Ramos (cell line): ENCODE data around the gene ACOX2.
"Not testable (repeated sequence)": the region's sequence is repeated elsewhere in the genome, so short reads cannot be mapped to it uniquely, and the experiment has no call there.

Experiments used
- in situ Hi-C: fragments of 300-500 bp; cut with MboI; formaldehyde crosslinking; loops from one replicate; pipeline ENCODE4 v1.14.3; 2022; ENCODE audit warnings: low sequenced_read_pairs; ENCODE audit not compliant: unreplicated experiment

Gene ACOX2

DNA sequence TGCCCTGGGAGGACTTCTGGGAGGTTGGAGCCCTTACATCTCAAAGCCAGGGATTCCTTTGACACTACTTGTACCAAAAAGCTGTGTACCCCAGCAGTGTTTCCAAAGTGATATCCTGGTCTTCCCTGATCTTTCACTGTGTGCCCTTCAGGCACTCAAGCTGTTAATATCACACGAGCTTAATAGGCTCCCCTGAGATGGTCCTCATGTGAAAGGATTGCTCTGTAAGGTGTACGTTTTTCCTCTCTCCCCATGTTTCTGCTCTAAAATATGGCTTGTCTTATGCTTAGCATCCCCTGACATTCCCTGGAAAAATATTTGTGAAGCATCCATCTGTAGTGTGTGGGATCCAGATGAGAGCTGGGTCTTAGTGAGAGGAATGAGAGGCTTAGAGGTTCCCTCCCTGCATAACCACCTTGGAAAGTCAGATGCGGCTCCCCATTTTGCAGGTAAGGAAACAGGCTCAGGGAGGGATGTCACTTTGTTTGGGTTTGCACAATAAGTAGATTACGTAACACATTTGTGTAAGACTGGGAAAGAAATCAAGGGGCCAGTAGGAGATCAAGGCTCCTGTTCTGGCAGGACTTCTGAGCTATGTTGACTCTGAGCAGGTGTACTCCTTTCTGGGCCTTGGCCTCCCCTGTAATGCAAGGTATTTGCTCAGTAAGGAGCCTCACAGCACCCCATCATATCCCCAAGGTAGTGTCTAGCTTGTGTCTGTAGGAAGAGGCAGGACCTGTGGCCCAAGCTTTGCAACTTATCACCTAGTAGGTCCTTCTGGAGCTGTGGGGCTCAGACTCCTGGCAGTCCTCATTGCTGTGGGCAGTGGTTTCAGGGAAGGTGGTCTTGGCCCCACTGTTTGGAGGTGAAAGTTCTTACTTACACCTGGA is 667 bp upstream of the ACOX2 start:
- in situ Hi-C loops, result no loop called here

GRCh38 chr3:58535531-58536500 is 1.2 kb downstream of the ACOX2 start:
- in situ Hi-C loops, result no loop called here

- in situ Hi-C loops, result loop anchor here (5.0 kb wide), 2 partner anchors 228 to 353 kb away; partner anchors contain the start of genes HTD2 and RPP14
These were observed 2.1 kb downstream of the ACOX2 start for GRCh38 chr3:58534592-58535494.

- in situ Hi-C loops, result loop anchor here (5.0 kb wide), 2 partner anchors 226 to 351 kb away; partner anchors contain the start of genes HTD2 and RPP14
These were observed 4.2 kb downstream of the ACOX2 start for GRCh38 chr3:58532794-58533220.

GRCh38 chr3:58531956-58532355 is 5.0 kb downstream of the ACOX2 start:
- in situ Hi-C loops, result loop anchor here (5.0 kb wide), 2 partner anchors 225 to 350 kb away; partner anchors contain the start of genes HTD2 and RPP14

DNA sequence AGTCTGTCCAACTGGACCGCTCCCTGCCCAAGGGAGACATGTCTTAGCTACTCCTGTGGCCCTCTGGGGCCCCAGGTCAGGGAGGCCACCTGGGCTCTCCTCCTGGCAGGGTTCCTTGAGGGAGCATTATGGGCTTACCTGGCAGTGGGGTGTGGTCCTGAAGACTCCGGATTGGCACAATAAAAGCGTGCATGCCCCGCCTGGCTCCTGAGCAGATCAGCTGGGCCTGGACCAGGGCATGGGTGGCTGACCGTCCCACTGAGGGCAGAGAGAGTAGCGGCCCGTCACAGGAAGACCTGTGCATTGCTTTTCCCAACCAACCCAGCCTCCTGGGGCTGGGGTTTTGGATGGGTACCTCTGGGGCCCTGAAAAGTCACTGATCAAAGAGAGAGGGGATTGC is 5.4 kb downstream of the ACOX2 start:
- in situ Hi-C loops, result loop anchor here (5.0 kb wide), 2 partner anchors 224 to 349 kb away; partner anchors contain the start of genes HTD2 and RPP14

GRCh38 chr3:58530354-58530865 is 6.6 kb downstream of the ACOX2 start:
- in situ Hi-C loops, result loop anchor here (5.0 kb wide), 2 partner anchors 223 to 348 kb away; partner anchors contain the start of genes HTD2 and RPP14

GRCh38 chr3:58529516-58530353 is 7.3 kb downstream of the ACOX2 start:
- in situ Hi-C loops, result loop anchor here (5.0 kb wide), 2 partner anchors 222 to 347 kb away; partner anchors contain the start of genes HTD2 and RPP14

GRCh38 chr3:58528629-58529028 is 8.4 kb downstream of the ACOX2 start:
- in situ Hi-C loops, result no loop called here

DNA sequence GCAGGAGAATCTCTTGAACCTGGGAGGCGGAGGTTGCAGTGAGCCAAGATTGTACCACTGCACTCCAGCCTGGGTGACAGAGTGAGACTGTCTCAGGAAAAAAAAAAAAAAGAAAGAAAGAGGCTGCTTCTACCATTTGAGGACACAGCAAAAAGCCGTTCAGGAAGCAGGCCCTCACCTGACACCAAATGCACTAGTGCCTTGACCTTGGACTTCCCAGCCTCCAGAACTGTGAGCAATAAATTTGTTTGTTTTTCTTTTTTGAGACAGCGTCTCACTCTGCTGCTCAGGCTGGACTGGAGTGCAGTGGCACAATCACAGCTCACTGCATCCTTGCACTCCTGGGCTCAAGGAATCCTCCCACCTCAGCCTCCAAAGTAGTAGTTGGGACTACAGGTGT is 9.6 kb downstream of the ACOX2 start:
- in situ Hi-C loops, result not testable (repeated sequence)

DNA sequence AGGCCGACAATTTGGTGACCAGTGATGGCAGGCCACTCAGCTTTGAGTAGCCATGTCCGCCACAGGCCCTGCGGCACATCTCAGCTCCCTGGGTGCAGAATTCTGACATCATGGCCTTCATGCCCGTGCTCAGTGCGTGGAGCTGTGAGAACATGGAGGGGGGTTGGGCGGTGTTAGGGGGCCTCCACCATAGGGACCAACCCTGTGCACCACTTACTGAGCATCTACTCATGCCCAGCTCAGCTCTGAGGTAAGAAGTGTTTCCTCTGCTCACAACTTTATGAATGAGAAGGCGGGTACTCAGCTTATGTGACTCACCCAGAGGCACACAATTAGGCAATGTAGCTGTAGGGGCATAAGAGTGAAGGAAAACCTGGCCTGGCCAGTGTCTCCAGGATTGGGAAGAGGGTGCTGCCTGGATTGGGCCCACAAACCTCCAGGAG is 10.5 kb downstream of the ACOX2 start:
- in situ Hi-C loops, result no loop called here

DNA sequence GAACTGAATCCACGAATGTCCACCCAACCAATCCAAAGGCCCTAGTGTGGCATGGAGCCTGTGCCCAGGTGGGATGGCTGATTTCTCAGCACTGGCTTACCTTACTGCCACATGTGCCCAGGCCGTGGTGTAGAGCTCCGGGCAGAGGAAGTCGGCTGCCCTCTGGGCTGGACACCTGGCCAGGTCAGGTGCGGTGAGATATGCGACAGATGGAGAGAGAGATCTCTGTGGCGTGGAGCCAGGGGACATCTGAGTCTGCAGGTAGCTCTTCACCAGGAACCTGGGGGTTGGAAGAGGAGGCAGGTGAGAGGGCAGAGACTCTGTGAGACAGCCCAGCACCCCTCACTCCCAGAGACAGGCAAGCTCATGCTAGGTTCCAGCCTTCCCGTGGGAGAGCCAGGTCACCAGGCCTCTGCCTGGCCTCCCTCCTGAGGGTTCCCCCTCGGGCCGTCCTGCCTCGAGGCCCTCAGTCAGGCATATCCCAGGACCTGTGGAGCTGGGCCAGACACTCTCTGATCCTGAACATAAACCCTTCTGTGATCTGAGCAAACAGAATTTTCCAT is 12.6 kb downstream of the ACOX2 start:
- in situ Hi-C loops, result no loop called here

DNA sequence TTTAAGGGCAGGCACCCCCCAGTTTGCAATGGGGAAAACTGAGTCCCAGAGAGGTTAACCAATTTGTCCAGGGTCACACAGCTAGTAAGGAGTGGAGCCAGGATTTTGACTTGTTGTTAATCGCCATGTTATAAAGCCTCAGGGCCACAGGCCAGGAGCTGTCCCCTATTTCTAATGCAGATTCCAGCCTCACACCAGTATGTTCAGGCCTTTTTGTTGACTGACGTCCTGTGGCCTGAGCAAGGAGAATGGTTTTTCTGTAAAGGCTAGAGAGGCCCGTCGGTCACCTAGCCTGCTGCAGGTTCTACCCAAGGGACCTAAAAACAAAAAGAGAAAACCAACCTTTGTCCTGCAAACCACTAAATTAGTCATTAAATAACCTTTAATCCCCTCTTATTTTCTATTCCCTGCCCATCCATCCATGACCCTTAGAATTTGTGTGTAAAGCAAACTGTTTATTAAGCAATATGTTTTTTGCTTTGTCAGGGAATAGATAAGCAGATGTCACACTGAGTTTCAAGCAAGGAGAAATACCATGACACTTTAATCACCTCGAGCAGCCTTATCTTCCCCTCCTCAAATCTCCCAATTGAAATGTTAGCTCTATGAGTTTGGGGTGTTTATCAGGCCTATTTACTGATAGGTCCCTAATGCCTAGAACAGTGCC is 14.1 kb downstream of the ACOX2 start:
- in situ Hi-C loops, result no loop called here

GRCh38 chr3:58521917-58522631 is 14.9 kb downstream of the ACOX2 start:
- in situ Hi-C loops, result no loop called here

DNA sequence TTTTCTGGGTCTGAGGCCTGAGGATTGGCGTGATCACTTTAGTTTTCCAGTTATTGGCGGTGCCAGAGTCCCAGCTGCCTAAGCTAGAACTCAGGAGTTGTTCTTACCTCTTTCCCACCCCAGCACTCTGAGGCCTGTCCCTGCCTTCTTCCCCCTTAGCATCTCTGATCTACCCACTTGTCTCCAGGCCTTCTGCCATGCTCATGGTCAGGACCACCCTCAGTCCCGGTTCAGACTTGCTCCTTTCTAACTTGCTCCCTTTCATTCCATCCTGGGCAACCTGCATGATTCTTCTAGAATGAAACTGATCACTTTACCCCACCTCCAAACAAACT is 15.7 kb downstream of the ACOX2 start:
- in situ Hi-C loops, result no loop called here

- in situ Hi-C loops, result no loop called here
These were observed 16.3 kb downstream of the ACOX2 start for GRCh38 chr3:58520403-58521335.
